Measurements from ENCODE around the gene ZFHX3. TPM values are rescaled to one million over a fixed set of nuclear protein-coding genes. Genes with fewer than 3 reads are reported as not detected.

ZFHX3 gene
- total RNA-seq, 1 experiment from 2014 or later, result 1.5 TPM

DNA sequence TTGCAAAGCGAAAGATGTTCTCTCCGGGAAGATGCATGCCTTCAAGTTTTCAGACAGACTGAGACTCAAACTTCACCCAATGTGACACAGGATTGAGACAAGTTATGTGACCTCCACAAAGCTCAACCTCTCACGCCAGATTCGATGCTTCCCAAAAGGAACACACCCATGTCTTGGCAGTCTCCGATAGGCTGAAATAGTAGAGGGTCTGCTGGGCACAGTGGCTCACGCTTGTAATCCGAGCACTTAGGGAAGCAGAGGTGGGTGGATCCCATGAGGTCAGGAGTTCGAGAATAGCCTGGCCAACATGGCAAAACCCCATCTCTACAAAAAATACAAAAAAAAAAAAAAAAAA lies 22.1 kb downstream of the ZFHX3 start:
- H3K4me1 ChIP-seq (ENCODE audit: insufficient read depth, low read length), result peaks cover 3% of the 10 kb centered on the region; the same call in 1 of the 2 replicates
- TF ChIP-seq, protein P1, sequence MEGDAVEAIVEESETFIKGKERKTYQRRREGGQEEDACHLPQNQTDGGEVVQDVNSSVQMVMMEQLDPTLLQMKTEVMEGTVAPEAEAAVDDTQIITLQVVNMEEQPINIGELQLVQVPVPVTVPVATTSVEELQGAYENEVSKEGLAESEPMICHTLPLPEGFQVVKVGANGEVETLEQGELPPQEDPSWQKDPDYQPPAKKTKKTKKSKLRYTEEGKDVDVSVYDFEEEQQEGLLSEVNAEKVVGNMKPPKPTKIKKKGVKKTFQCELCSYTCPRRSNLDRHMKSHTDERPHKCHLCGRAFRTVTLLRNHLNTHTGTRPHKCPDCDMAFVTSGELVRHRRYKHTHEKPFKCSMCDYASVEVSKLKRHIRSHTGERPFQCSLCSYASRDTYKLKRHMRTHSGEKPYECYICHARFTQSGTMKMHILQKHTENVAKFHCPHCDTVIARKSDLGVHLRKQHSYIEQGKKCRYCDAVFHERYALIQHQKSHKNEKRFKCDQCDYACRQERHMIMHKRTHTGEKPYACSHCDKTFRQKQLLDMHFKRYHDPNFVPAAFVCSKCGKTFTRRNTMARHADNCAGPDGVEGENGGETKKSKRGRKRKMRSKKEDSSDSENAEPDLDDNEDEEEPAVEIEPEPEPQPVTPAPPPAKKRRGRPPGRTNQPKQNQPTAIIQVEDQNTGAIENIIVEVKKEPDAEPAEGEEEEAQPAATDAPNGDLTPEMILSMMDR (conservative IDR thresholded peaks at IDR 0.05), result no peak
- H3K4me3 Mint-ChIP-seq, result no peak overlapping the region

More for the DNA sequence above, 22.1 kb downstream of the ZFHX3 start:
- H3K9me3 ChIP-seq (ENCODE audit: control insufficient read depth, low read depth, low read length), result no peaks in the 10 kb centered on the region
- DNase-seq, result no peak
- H3K23me2 ChIP-seq (ENCODE audit: insufficient read length, low read depth, low read length, poor library complexity, severe bottlenecking), result no peaks in the 10 kb centered on the region
- H2BK15ac ChIP-seq (ENCODE audit: low read depth, low read length), result no peak overlapping the region
- no peak overlapping the region for H2AK5ac ChIP-seq (ENCODE audit: insufficient read length, low read length)
- no peak overlapping the region for H2BK120ac ChIP-seq (ENCODE audit: low read depth, low read length, poor library complexity, severe bottlenecking)
- no peak overlapping the region for H4K8ac ChIP-seq (replicated peaks; ENCODE audit: insufficient read length, low read depth, low read length)
- Mint-ChIP-seq H3K27ac (no peak overlapping the region), H3K9me3 (peaks cover 0 to 6% of the 10 kb centered on the region in 2 experiments; a peak in 2 of 5 replicates), H3K27me3 (ENCODE audit: low read depth) (peaks cover 100% of the 10 kb centered on the region), H3K36me3 (ENCODE audit: insufficient read depth in 1 of 3, low read depth in 3 of 3) (no peaks in the 10 kb centered on the region), H3K4me1 (peaks cover 5 to 14% of the 10 kb centered on the region in 2 experiments; a peak in 3 of 4 replicates)
- H3K23ac ChIP-seq (ENCODE audit: insufficient read length, low read depth, low read length), result no peak overlapping the region
- no CpG with 5 or more reads among the region's 8 CpGs for WGBS (ENCODE audit: extremely low coverage, insufficient read length, low lambda C conversion rate)
- no peak overlapping the region for H3K56ac ChIP-seq (ENCODE audit: insufficient read length, low read depth, low read length)
- H3K27me3 ChIP-seq (ENCODE audit: insufficient read depth, low read length), result peaks cover 50% of the 10 kb centered on the region
- H2BK20ac ChIP-seq (ENCODE audit: low read depth, low read length, poor library complexity, severe bottlenecking), result no peak overlapping the region
- no peak overlapping the region for H3K4me2 ChIP-seq (ENCODE audit: insufficient read depth, insufficient read length, low read length)
- no peak overlapping the region for H3K27ac ChIP-seq (ENCODE audit: insufficient read length, low read depth, low read length)
- no peak overlapping the region for H3K4ac ChIP-seq (ENCODE audit: low read depth, low read length)
- no peak overlapping the region for H2AFZ ChIP-seq (ENCODE audit: low read length)
- H4K20me1 ChIP-seq (ENCODE audit: control insufficient read depth, insufficient read depth, insufficient read length), result no peaks in the 10 kb centered on the region
- H3K18ac ChIP-seq (ENCODE audit: insufficient read length, low read depth, low read length), result no peak overlapping the region
- no peak overlapping the region for H2BK5ac ChIP-seq (ENCODE audit: insufficient read length, low read length)
- no peak overlapping the region for H3K14ac ChIP-seq (ENCODE audit: insufficient read depth, low read length)
- H3T11ph ChIP-seq (ENCODE audit: low read length), result no peak overlapping the region
- no peak overlapping the region for H4K91ac ChIP-seq (ENCODE audit: insufficient read length, low read depth, low read length)
- no peaks in the 10 kb centered on the region for H3K79me1 ChIP-seq (ENCODE audit: insufficient read depth, low read depth, low read length, poor library complexity, severe bottlenecking)
- no peak overlapping the region for H4K5ac ChIP-seq (ENCODE audit: insufficient read length, low read depth, low read length)
- H3K79me2 ChIP-seq (ENCODE audit: insufficient read depth, low read length), result no peaks in the 10 kb centered on the region
- H3K9ac ChIP-seq (ENCODE audit: extremely low read depth, insufficient read length, low read length), result no peak overlapping the region
- H2BK12ac ChIP-seq (ENCODE audit: insufficient read length, low read depth, low read length), result no peak overlapping the region

Data from H9 (cell line).